ENCODE data around the gene TEKT4. TPM values are rescaled to one million over a fixed set of nuclear protein-coding genes. Genes with fewer than 3 reads are reported as not detected.
"Not testable (repeated sequence)": the region's sequence is repeated elsewhere in the genome, so short reads cannot be mapped to it uniquely, and the experiment has no call there.

TEKT4 gene
- not detected in 3 replicates for total RNA-seq

DNA sequence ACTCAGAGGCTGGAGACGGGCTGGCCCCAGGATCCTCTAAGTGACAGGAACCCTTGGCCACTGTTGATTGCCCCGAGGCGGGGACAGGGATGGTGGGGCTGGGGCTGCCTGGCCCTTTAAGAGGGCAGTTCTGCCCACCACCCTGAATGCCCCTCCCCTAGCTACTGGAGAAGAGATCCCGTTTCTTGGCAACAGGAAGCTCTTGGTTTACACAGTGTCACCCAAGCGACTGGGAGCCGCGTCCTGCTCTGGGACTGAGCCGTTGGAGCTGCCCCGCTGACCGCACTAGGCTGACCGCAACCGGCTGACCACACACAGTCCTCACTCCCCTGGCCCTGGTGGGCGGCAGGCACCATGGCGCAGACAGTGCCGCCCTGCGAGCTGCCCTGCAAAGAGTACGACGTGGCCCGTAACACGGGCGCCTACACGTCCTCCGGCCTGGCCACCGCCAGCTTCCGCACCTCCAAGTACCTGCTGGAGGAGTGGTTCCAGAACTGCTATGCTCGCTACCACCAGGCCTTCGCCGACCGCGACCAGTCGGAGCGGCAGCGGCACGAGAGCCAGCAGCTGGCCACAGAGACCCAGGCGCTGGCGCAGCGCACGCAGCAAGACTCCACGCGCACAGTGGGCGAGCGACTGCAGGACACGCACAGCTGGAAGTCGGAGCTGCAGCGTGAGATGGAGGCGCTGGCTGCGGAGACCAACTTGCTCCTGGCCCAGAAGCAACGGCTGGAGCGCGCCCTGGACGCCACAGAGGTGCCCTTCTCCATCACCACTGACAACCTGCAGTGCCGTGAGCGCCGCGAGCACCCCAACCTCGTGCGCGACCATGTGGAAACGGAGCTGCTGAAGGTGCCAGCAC lies at the start of gene TEKT4:
Gene TEKT4, plus strand, starts transcription at position 205 of the 862 bp plus-strand sequence. Its CDS starts 150 bp downstream, at position 355.
- Mint-ChIP-seq H3K4me3 (no peak within 1 kb of the TSS), H3K36me3 (no peaks in the 10 kb centered on the region)

DNA sequence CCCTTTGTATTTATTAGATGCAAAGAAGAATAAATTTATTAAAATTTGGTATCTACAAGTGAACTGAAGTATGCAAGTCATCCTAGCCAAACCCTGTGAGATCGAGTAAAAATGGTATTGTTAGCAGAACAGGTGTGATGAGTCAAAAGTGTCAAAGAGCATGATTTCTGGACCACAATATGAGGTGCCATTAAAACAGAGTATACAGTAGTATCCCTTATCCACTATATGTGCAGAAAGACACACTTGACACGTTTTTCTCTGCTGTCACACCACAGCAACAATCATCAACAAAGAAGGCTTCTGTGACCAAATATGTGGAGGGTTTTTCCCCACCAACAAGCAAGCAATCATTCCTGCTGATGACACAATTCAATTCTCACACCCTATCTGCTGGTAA lies 32.0 kb upstream of the TEKT4 start:
- not testable (repeated sequence) for DNase-seq (ENCODE audit: low spot score in 2 of 2, unreplicated experiment in 2 of 2); H3K27ac Mint-ChIP-seq; H3K4me3 Mint-ChIP-seq; H3K4me1 Mint-ChIP-seq; H3K36me3 Mint-ChIP-seq; H3K27me3 Mint-ChIP-seq (ENCODE audit: low read depth)
- H3K9me3 Mint-ChIP-seq = peaks cover 30% of the 10 kb centered on the region

More for the DNA sequence above, at the start of gene TEKT4:
- peaks cover 18% of the 10 kb centered on the region for H3K27me3 Mint-ChIP-seq (ENCODE audit: low read depth)
- H3K27ac Mint-ChIP-seq = no peak within 1 kb of the TSS
- no peak for TF ChIP-seq CTCF (IDR thresholded peaks at IDR 0.05; ENCODE audit: unreplicated experiment)
- DNase-seq (ENCODE audit: low spot score in 2 of 2, unreplicated experiment in 2 of 2) = no peak
- H3K4me1 Mint-ChIP-seq = no peaks in the 10 kb centered on the region
- no peaks in the 10 kb centered on the region for H3K9me3 Mint-ChIP-seq

- not testable (repeated sequence) for H3K9me3 Mint-ChIP-seq; H3K4me3 Mint-ChIP-seq; H3K4me1 Mint-ChIP-seq; H3K27ac Mint-ChIP-seq; DNase-seq (ENCODE audit: low spot score in 2 of 2, unreplicated experiment in 2 of 2); H3K36me3 Mint-ChIP-seq
- peaks cover 46% of the 10 kb centered on the region for H3K27me3 Mint-ChIP-seq (ENCODE audit: low read depth)
Observed at GRCh38 chr2:94856856-94857255, 14.4 kb upstream of the TEKT4 start.

GRCh38 chr2:94857367-94858162 lies 13.7 kb upstream of the TEKT4 start:
- H3K4me3 Mint-ChIP-seq = peak overlapping the region; percentile 56
- not testable (repeated sequence) for DNase-seq (ENCODE audit: low spot score in 2 of 2, unreplicated experiment in 2 of 2)
- peaks cover 53% of the 10 kb centered on the region for H3K27me3 Mint-ChIP-seq (ENCODE audit: low read depth)

DNA sequence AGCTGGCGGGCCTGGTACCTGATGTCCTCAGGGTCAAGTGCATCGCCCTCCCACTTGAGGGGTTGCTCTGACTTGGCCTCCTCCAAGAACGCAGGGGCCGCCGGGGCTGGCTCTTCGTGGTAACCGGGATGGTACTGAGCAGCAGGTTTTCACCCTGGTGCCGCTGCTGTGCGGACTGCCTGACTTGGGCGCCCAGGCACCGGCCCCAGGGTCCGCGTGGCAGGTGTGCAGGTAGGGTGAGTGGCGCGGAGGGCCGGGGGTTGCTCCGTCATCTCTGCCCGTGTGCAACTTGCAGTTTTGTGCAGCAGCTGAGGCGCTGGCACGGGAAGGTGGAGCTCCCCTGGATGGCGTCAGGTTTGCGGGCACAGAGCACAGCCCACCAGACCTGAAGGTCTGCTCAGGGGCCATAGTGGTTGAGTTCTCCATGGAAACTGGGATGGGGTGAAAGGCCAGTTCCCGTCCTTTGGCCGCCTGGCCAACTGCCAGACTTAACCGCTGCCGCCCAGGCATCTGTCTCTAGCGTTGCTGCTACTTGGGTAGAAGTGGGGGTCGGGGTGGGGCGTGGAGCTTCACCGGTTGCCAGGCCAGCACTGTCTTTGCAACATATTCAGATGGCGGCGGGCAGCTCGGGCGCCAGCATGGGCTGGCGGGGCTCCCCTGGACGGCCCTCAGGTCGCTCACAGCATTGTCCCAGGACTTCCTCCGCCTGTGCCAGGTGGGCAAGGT lies 12.9 kb upstream of the TEKT4 start:
- H3K9me3 Mint-ChIP-seq; DNase-seq (ENCODE audit: low spot score in 2 of 2, unreplicated experiment in 2 of 2); H3K4me1 Mint-ChIP-seq; H3K36me3 Mint-ChIP-seq; H3K4me3 Mint-ChIP-seq; H3K27ac Mint-ChIP-seq: not testable (repeated sequence)
- H3K27me3 Mint-ChIP-seq (ENCODE audit: low read depth) = peaks cover 60% of the 10 kb centered on the region

More at GRCh38 chr2:94857367-94858162, 13.7 kb upstream of the TEKT4 start:
- H3K36me3 Mint-ChIP-seq, H3K4me1 Mint-ChIP-seq, H3K27ac Mint-ChIP-seq, H3K9me3 Mint-ChIP-seq: not testable (repeated sequence)

DNA sequence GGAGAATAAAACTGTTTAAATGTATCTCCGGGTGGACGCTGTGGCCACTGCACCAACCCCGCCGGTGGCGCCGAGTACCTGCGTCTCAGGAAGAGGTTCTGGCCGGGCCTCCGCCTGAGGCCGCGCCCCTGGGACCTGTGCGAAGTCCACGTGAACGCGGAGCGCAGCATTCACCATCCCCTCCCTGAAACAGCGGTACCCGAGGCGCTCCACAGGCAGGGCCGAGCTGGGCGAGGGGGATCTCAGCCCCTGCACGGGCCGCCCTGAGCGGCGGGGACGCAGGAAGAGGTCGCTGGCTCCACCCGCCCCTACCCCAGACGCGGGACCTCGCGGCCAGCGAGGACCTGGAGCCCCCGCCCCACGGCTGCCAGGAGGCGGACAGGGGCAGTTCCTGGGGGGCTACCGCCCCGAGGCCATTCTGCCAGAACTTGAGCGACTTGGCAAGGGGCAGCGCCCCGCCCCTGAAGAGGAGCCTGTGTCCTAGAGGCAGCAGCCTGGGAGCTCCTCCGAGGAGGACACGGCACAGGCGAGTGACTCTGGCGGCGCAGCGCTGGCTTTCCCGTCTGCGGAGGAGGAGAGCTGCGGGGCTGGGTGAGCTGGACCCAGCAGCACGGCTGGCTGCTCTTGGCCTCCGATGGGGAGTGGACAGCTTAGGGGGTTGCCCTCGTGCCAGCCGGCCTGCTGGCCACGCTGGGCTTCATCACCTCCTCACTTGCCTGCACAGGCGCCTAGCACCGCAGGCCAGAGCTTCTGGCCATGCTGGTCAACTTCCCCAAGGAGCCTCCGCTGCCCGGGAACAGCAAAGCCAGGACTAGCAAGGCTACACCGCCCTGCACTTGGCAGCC lies 9.7 kb upstream of the TEKT4 start:
- H3K27ac Mint-ChIP-seq = no peak overlapping the region
- peaks cover 68% of the 10 kb centered on the region for H3K27me3 Mint-ChIP-seq (ENCODE audit: low read depth)
- H3K4me3 Mint-ChIP-seq = no peak overlapping the region
- H3K9me3 Mint-ChIP-seq = no peaks in the 10 kb centered on the region
- H3K4me1 Mint-ChIP-seq = no peaks in the 10 kb centered on the region
- DNase-seq (ENCODE audit: low spot score in 2 of 2, unreplicated experiment in 2 of 2) = no peak
- no peak for TF ChIP-seq CTCF (IDR thresholded peaks at IDR 0.05; ENCODE audit: unreplicated experiment)
- H3K36me3 Mint-ChIP-seq = no peaks in the 10 kb centered on the region

DNA sequence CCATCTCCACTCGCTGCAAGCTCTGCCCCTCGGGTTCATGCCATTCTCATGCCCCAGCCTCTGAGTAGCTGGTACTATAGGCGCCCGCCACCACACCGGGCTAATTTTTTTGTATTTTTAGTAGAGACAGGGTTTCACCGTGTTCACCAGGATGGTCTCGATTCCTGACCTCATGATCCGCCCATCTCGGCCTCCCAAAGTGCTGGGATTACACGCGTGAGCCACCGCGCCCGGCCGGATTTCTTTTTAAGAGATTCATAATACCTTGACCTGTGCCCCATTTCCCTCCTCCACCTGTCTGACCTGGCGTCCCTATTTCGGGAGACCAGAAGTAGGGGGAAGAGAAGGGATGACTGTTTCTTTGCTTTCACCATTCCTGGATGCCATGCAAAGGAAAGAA lies 8.3 kb upstream of the TEKT4 start:
- H3K27ac Mint-ChIP-seq; H3K4me1 Mint-ChIP-seq; DNase-seq (ENCODE audit: low spot score in 2 of 2, unreplicated experiment in 2 of 2); H3K9me3 Mint-ChIP-seq; H3K4me3 Mint-ChIP-seq; H3K36me3 Mint-ChIP-seq: not testable (repeated sequence)
- H3K27me3 Mint-ChIP-seq (ENCODE audit: low read depth) = peaks cover 59% of the 10 kb centered on the region

All from mesothelial cell of epicardium (in vitro differentiated cells).